Ecto neural progenitor cell (in vitro differentiated cells): Measurements from ENCODE around the gene ECEL1.
"Not testable (repeated sequence)": the region's sequence is repeated elsewhere in the genome, so short reads cannot be mapped to it uniquely, and the experiment has no call there.

Experiments used
- DNase-seq: peaks from one replicate; pipeline ENCODE4 v3.0.0-alpha.2; 2018; ENCODE audit warnings: low spot score

ECEL1 gene

DNA sequence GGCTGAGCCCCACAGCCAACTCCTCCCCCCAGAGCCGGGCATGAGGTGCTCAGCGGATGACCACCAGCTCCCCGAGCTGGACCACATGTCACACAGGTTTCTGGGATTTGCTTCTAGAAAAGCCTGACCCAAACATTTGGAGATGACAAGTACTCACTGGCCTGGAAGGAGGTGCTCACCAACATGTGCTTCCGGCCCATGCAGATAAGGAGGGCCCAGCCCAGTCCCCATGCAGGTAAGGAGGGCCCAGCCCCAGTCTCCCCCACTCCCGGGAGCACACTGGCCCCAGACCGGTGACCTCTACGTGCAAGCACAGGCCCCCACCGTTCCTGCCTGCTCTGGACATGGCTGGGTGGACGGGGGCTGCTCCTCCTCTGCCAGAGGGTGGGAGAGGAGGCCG, 45.7 kb downstream of the ECEL1 start:
- DNase-seq, result not testable (repeated sequence)

DNA sequence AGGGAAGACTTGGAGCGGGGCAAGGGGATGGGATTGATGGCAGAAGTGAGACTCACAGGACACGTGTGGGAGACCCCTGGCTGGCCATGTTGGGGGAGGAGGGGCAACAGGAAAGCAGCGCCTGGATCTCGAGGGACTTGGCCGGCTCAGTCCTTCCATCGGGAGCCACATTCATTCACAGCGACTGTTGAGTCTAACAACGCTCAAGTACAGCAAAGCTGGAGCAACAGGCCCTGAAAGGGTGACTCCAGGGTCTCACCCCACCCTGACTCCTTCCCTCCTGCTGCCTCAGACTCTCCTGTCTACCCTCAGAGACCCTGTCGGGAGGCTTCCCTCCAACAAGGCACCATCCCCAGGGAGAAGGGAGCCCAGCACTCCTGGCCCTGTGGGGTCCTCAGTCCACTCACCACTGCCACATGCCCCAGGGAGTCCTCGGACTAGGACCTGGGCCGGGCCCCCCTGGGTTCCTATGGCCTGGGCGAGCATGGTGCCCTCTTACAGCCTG, 46.4 kb downstream of the ECEL1 start:
- no peak for DNase-seq

DNA sequence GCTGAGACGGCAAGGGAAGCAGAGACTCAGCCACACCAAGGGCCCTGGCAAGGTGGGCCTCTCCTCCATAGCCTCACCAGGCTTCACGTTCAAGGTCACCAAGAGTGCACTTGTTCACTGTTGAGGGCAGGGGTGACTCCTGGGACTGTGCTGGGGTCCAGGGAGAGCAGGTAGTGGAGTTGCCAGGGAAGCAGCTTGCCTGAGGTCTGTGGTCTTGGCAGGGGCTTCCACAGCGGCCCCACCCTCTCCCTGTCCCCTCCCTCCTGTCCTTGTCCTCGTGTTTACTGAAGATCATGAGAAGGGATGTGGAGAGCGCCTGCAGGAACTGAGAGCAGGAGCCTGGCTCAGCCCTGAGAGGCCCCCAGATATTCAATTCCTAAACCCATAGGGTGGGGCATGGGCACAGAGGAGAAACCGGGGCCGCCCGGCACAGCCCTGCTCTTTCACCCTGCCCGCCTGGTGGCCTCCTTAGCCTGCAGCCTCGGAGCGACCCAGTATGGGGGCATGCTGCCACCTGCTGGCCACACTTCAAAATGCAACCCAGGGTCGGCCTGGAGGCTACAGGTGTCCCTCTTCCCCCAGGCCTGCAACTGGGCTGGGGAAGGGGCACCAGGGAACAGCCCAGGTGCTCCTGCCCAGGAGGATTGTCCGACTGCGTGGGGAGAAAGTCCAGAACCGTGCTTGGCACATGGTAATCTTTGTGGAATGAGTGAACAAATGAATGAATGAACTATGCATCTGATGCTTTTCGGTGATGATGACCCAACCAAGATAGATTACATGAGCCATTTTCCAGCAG, 47.2 kb downstream of the ECEL1 start:
- peak; percentile 94 for DNase-seq

DNA sequence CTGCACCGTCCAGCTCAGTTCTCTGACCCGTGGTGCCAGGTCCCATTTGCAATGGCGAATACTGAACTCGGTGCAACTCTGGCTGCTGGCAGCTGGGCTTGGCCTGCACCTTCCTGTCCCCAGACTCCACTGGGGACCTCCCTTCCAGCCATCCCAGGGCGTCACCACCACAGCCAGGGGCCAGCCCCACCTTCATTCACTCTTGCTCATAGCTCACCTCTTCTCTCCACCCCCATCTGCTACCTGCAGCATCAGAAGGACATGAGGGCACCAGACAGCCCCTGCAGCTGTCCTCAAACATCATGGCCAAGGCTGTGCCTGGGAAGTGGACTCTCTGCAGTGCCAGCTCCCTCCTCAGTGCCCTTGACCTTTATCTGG, 47.9 kb downstream of the ECEL1 start:
- DNase-seq, result no peak

DNA sequence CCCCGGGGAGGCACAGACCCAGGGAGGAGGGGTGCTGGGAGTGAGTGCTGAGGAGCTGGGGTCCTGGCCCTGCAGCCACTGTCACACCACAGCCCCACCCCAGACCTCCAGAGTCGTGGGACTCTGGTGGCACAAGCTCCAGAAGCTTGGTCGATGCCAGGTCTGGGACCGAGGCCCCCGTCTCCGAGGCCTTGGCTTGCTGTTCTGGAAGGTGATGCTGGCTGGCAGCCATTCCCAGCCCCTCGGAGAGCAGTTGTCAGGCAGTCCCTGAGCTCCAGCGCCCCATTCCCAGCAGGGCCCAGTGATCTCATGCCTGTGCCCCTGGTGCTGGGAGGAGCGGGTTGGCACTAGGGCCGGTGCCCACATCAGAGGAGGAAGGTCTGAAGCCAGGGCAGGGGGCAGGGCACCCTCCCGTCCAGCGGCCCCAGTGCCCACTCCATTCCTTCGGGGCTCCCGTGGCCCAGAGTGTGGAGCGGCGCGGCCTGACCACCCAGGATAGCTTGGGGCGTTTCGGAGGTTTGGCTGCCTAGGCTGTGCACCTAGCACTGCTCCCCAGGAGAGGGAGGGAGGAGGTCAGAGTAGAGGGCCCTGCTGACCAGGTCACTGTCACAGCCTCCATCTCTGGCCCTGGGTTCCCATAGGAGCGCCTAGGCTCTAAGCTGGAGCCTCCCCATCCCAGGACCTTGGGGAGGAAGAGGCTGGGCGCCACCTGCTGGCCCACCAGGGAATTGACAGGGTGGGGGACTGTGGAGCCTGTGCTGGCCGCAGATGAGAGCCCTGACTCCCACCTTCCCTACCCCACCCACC, 48.5 kb downstream of the ECEL1 start:
- DNase-seq, result no peak

GRCh38 chr2:232438091-232438490, 49.5 kb downstream of the ECEL1 start:
- DNase-seq, result no peak

GRCh38 chr2:232437195-232437571, 50.5 kb downstream of the ECEL1 start:
- DNase-seq, result no peak

GRCh38 chr2:232436381-232437194, 51.0 kb downstream of the ECEL1 start:
- no peak for DNase-seq

DNA sequence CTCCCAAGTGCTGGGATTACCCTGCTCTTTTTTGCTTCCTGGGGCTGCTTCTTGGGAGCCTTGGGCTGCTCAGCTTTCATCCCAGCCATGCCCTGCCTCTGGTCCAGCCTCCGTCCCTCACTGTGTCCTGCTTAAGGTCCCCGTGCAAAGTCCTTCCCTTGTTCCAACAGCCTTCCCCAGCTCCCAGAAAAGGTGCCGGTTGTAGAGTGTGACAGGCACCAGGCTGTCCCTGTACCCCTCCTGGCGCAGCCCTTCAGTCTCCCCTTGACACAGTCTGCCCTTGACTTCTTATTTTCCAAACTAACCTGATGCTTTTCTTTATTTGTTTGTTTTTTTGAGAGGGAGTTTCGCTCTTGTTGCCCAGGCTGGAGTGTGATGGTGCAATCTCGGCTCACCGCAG, 51.8 kb downstream of the ECEL1 start:
- DNase-seq, result peak; percentile 14

- DNase-seq, result no peak
Observed at GRCh38 chr2:232435375-232435648, 52.3 kb downstream of the ECEL1 start.

- DNase-seq, result no peak
Observed at GRCh38 chr2:232434563-232435374, 52.9 kb downstream of the ECEL1 start.

GRCh38 chr2:232434091-232434490, 53.5 kb downstream of the ECEL1 start:
- no peak for DNase-seq

DNA sequence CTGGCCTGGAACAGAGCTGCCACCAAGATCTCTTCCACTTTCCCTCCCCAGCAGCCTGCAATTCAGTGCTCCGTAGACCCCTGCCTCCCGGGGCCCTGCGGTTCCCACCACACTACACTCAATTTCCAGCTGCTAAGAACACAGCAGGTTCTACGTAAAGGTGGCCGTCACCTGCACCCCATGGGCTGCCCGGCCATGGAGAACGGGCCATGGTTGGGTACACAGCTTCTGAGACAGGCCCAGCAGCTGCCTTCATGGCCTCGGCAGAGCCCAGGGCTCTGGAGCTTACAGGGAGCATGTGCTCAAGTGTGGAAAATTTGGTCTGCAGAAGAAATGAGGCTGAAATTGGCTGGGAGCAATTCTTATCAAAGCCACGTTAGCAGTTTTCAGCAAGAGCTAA, 54.0 kb downstream of the ECEL1 start:
- DNase-seq, result not testable (repeated sequence)

GRCh38 chr2:232432598-232433184, 54.9 kb downstream of the ECEL1 start:
- no peak for DNase-seq

DNA sequence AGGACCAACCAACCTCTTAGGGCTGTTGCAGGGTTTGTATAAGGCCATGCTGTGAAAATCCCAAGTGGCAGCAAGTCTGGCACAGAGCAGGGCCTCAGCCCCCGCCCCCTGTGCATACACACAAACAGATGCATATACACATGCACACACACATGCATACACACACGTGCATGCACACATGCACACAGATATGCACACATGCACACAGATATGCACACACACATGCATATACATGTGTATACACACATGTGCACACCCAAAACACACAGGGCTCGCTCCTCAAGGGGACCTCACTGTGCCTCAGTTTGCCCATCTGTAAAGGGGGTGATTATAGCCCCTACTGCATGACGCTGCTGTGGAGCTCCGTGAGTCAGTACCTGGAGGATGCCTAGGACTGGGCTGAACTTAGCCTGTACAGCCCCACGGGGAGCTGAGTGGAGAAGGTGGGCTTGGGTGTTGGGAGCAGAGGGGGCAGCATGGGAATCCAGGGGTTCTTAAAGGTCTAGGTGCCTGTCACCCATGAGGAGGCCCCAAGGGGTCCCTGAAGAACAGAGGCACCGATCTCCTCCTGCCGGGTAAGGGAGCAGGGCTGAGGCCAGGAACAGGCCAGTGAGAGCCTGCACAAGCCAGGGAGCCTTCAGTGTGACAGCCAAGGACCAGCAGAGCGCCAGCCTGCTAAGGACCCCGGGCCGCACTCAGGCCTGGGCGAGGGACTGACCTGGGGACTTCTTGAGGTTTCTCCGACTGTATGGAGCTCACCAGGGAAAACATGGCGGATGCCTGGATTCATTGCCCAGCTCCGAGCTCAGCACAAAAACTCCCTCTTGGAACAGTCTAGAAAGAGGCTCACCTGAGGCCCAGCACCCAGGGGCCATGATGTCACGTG, 55.7 kb downstream of the ECEL1 start:
- no peak for DNase-seq
